Activated CD8-positive, alpha-beta T cell treated with anti-CD3 and anti-CD28 coated beads for 36 hours (primary cell): ENCODE measurements around the gene HDAC8. TPM values are rescaled to one million over a fixed set of nuclear protein-coding genes. Genes with fewer than 3 reads are reported as not detected.

Experiments
- ATAC-seq: fragments of 200-7000 bp; cut with Tn5 transposase; one replicate; pipeline ENCODE4 v1.10.0; 2021; ENCODE audit warnings: mild to moderate bottlenecking, moderate library complexity
- CTCF ChIA-PET: fragments of 350-600 bp; sonication (Branson Sonifier 250); formaldehyde crosslinking; loops from one replicate; lab custom pipeline; 2021; ENCODE audit warnings: antibody characterized with exemption; lab: Charles Lee
- POLR2A ChIA-PET: fragments of 350-600 bp; sonication (Branson Sonifier 250); formaldehyde crosslinking; loops from one replicate; lab custom pipeline; 2021; ENCODE audit warnings: antibody characterized with exemption; lab: Charles Lee
- DNase-seq: peaks from one replicate; pipeline ENCODE4 v3.0.0-alpha.2; 2020
- H3K27ac Mint-ChIP-seq: one replicate; pipeline ENCODE4 v1.8.0; 2021; ENCODE audit warnings: mild to moderate bottlenecking, mixed read lengths
- H3K27me3 Mint-ChIP-seq: one replicate; pipeline ENCODE4 v1.8.0; 2021; ENCODE audit warnings: mixed read lengths
- H3K36me3 Mint-ChIP-seq: one replicate; pipeline ENCODE4 v1.8.0; 2021; ENCODE audit warnings: low read depth, mixed read lengths
- H3K4me1 Mint-ChIP-seq: one replicate; pipeline ENCODE4 v1.8.0; 2021; ENCODE audit warnings: low read depth, mixed read lengths
- H3K4me3 Mint-ChIP-seq: one replicate; pipeline ENCODE4 v1.8.0; 2021; ENCODE audit warnings: mild to moderate bottlenecking, moderate library complexity, mixed read lengths
- H3K9me3 Mint-ChIP-seq: one replicate; pipeline ENCODE4 v1.8.0; 2021; ENCODE audit warnings: mixed read lengths
- CTCF ChIP-seq: fragments of 200-600 bp; IDR thresholded peaks from one replicate; pipeline ENCODE4 v1.8.0; 2022; ENCODE audit warnings: antibody characterized with exemption, mild to moderate bottlenecking
- intact Hi-C: fragments of 100-400 bp; cut with micrococcal nuclease; formaldehyde crosslinking; loops from one replicate; pipeline ENCODE4 v1.10.0; 2022
- total RNA-seq, 2 experiments: library from RNA; stranded (reverse); gene quantifications; one replicate each; pipeline ENCODE4 v1.2.3, GENCODE V29; 2021

Gene HDAC8
- total RNA-seq, 2 experiments from 2014 or later: 14.6 to 17.8 TPM

- H3K27ac Mint-ChIP-seq: no peak overlapping the region
- CTCF ChIA-PET: no interaction called here
- POLR2A ChIA-PET: no interaction called here
- H3K4me1 Mint-ChIP-seq: no peaks in the 10 kb centered on the region
- H3K4me3 Mint-ChIP-seq: no peak overlapping the region
- H3K27me3 Mint-ChIP-seq: no peaks in the 10 kb centered on the region
- H3K9me3 Mint-ChIP-seq: no peaks in the 10 kb centered on the region
- ATAC-seq: no peak
- DNase-seq: no peak
- intact Hi-C loops: no loop called here
- H3K36me3 Mint-ChIP-seq: no peaks in the 10 kb centered on the region
- no peak for TF ChIP-seq CTCF
Observed at GRCh38 chrX:72381439-72382201, 191.0 kb downstream of the HDAC8 start.

GRCh38 chrX:72376124-72376523 lies 196.5 kb downstream of the HDAC8 start:
- Mint-ChIP-seq H3K36me3 (no peaks in the 10 kb centered on the region), H3K27ac (no peak overlapping the region), H3K27me3 (no peaks in the 10 kb centered on the region), H3K4me1 (no peaks in the 10 kb centered on the region), H3K4me3 (no peak overlapping the region), H3K9me3 (no peaks in the 10 kb centered on the region)
- intact Hi-C loops: no loop called here
- no peak for TF ChIP-seq CTCF
- POLR2A ChIA-PET: no interaction called here
- no peak for ATAC-seq
- DNase-seq: no peak
- CTCF ChIA-PET: no interaction called here

- ChIA-PET CTCF (no interaction called here), POLR2A (no interaction called here)
- Mint-ChIP-seq H3K27ac (no peak overlapping the region), H3K4me1 (no peaks in the 10 kb centered on the region), H3K36me3 (no peaks in the 10 kb centered on the region), H3K4me3 (no peak overlapping the region), H3K9me3 (no peaks in the 10 kb centered on the region), H3K27me3 (no peaks in the 10 kb centered on the region)
- no peak for TF ChIP-seq CTCF
- intact Hi-C loops: no loop called here
- ATAC-seq (no peak), DNase-seq (no peak)
Observed at GRCh38 chrX:72373136-72373535, 199.5 kb downstream of the HDAC8 start.

DNA sequence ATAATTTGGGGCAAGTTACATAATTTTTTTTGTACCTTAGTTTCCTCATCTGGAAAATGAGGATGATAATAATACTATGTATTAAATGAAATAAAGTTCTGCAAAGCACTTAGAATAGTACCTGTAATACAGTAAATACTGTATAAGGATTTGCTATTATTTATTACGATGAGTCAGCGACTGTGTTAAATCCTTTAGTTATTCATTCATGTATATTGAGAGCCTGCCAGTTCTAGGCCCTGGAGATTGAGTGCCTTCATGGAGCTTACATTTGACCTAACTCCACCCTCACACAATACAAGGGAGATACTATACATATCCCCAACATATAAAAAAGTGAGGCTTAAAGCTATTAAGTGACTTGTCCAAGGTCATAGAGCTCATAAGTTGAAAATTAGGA lies 199.9 kb downstream of the HDAC8 start:
- H3K36me3 Mint-ChIP-seq: no peaks in the 10 kb centered on the region
- TF ChIP-seq CTCF: no peak
- H3K4me1 Mint-ChIP-seq: no peaks in the 10 kb centered on the region
- no peak for DNase-seq
- no peak overlapping the region for H3K4me3 Mint-ChIP-seq
- H3K27me3 Mint-ChIP-seq: no peaks in the 10 kb centered on the region
- intact Hi-C loops: no loop called here
- ChIA-PET CTCF (no interaction called here), POLR2A (no interaction called here)
- H3K9me3 Mint-ChIP-seq: no peaks in the 10 kb centered on the region
- ATAC-seq: no peak
- H3K27ac Mint-ChIP-seq: no peak overlapping the region

DNA sequence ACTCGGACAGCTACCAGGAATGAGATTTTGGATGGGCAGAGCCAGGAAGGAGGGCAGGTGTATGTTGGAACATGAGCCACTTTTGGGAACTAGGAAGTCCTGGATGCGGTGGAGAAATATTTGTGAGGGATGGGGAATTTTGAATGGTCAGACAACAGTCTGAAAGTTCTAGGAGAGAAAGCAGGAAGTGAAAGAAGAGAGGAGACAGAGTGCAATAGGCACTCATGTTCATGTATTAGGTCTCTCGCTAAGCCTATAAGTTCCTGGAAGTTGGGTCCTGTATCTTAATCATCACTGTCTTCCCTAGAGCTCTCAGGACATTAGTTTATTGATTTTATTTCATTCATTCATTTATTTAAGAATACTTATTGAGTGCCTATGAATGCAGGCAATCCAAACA lies 201.2 kb downstream of the HDAC8 start:
- POLR2A ChIA-PET: no interaction called here
- intact Hi-C loops: no loop called here
- no peak overlapping the region for H3K27ac Mint-ChIP-seq

More for the DNA sequence above, 201.2 kb downstream of the HDAC8 start:
- Mint-ChIP-seq H3K27me3 (no peaks in the 10 kb centered on the region), H3K36me3 (no peaks in the 10 kb centered on the region), H3K4me3 (no peak overlapping the region), H3K4me1 (no peaks in the 10 kb centered on the region), H3K9me3 (no peaks in the 10 kb centered on the region)
- CTCF ChIA-PET: no interaction called here
- ATAC-seq (no peak), DNase-seq (no peak)
- TF ChIP-seq CTCF: no peak
